Amygdala (tissue), 56 donors: ENCODE results near the gene AKAIN1.

Source experiments
- DNase-seq, 56 donors: peaks; one replicate each; lab custom pipeline; 2025; lab: John Stamatoyannopoulos, UW

AKAIN1 gene

GRCh38 chr18:5164903-5165302 is 32.2 kb downstream of the AKAIN1 start:
- DNase-seq = no peak

- no peak for DNase-seq
These were observed 34.9 kb downstream of the AKAIN1 start for GRCh38 chr18:5162111-5162510.

GRCh38 chr18:5159080-5159479 is 38.0 kb downstream of the AKAIN1 start:
- DNase-seq = no peak

GRCh38 chr18:5158587-5158986 is 38.5 kb downstream of the AKAIN1 start:
- no peak for DNase-seq

- DNase-seq = no peak
These were observed 38.9 kb downstream of the AKAIN1 start for GRCh38 chr18:5158172-5158571.

- DNase-seq = no peak
These were observed 41.2 kb downstream of the AKAIN1 start for GRCh38 chr18:5155907-5156287.

- no peak for DNase-seq
These were observed 41.7 kb downstream of the AKAIN1 start for GRCh38 chr18:5155218-5155906.

GRCh38 chr18:5152343-5153020 is 44.6 kb downstream of the AKAIN1 start:
- no peak for DNase-seq

GRCh38 chr18:5150894-5151293 is 46.2 kb downstream of the AKAIN1 start:
- DNase-seq = no peak

- no peak for DNase-seq
These were observed 51.0 kb downstream of the AKAIN1 start for GRCh38 chr18:5146093-5146492.

GRCh38 chr18:5145168-5145825 is 51.8 kb downstream of the AKAIN1 start:
- DNase-seq = no peak

- no peak for DNase-seq
These were observed 52.4 kb downstream of the AKAIN1 start for GRCh38 chr18:5144629-5145028.

- DNase-seq = no peak
These were observed 54.2 kb downstream of the AKAIN1 start for GRCh38 chr18:5142859-5143258.

GRCh38 chr18:5142131-5142530 is 54.9 kb downstream of the AKAIN1 start:
- no peak for DNase-seq

GRCh38 chr18:5137261-5137660 is 59.8 kb downstream of the AKAIN1 start:
- no peak for DNase-seq

- no peak for DNase-seq
These were observed 64.1 kb downstream of the AKAIN1 start for GRCh38 chr18:5132987-5133386.

- DNase-seq = no peak
These were observed 74.8 kb downstream of the AKAIN1 start for GRCh38 chr18:5122272-5122671.

- no peak for DNase-seq
These were observed 86.8 kb downstream of the AKAIN1 start for GRCh38 chr18:5110266-5110665.

GRCh38 chr18:5107988-5108387 is 89.1 kb downstream of the AKAIN1 start:
- no peak for DNase-seq

GRCh38 chr18:5106730-5107129 is 90.3 kb downstream of the AKAIN1 start:
- no peak for DNase-seq

GRCh38 chr18:5104246-5104645 is 92.8 kb downstream of the AKAIN1 start:
- DNase-seq = no peak

- DNase-seq = no peak
These were observed 93.4 kb downstream of the AKAIN1 start for GRCh38 chr18:5103693-5104092.
